ENCODE measurements around the gene ASCL3.
"Not testable (repeated sequence)": the region's sequence is repeated elsewhere in the genome, so short reads cannot be mapped to it uniquely, and the experiment has no call there.

ASCL3 gene

DNA sequence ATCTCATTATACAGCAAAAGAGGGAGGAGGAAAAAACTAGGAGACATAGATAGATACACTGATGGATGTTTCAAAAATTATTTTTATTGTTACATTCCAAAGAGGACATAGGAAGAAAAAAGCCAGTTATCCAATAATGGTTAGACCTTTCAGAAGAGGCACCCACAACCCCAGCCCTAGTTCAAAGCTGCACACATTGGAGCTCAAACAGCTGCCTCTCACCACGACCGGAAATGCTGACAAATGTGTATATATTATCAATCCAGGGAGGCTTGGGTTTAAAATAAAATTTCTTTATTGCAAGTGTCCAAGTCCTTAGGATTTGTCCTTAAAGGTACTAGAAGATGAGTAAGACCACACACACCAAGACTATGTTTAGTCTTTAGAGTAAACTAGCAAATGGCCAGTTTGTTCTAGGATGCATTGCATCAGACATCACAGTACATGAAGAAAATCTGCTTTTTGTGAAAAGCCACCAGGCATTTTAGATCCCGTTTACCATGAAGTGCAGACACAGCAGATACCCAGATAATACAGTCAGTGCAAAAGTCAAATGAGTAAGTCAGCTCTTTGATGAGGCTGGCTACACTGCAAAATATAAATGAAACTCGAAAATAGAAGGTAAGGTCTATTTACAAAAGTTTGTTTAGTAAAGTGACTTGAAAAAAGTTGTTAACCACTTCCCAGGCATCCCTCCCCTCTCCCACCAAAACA is 4.6 kb upstream of the ASCL3 start:
- no peak for DNase-seq

DNA sequence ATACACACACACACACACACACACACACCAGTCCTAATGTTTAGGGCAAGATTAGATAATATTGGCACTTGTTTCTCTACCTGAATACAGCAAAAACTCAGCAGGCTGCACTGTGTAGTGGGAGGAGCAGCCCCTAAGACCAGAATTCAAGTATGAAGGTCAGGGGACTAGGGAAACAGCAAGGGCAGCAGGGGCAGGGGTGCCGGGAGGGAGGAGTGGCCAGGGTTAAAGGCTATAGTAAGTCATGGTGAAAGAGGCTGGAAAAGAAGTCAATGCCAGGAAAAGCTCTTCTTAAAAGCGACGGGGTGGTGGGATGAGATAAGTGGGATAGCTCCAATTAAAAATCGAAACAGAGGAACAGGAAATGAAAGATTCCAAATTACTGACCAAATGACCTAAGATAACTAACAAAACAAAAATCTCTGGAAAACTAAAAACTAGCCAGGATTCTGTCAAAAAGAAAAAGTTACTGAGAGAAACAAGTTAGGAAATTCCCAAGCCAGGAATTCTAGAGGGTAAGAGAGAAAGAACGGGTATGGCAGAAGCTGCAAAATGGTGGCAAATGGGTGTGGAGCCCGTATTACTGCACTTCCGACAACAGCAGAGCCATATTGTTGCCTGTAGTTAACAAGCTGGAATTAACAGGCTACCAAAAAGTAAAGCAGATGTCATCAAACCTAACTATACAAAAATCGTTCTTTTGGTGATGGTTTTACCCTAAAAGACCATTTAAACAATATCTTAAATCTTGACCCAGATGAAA is 1.3 kb downstream of the ASCL3 start:
- DNase-seq, result no peak

DNA sequence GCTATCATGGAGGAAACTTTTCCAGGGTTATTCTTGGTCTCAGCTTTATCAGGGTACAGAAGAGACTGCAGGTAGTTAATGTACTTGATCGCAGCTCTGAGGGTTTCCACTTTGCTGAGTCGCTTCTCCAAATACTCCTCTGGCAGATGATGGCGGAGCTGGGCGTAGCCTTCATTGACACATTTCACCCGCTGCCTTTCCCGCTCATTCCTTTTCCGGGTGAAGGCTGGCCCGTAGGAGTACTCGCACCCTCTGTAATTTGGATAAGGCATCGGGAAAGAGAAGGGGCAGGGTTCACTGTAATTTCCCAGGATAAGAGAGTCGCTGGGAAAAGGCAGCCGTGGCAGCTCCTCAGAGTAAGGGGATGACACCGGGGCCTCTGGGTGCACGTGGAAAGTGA is 5.2 kb downstream of the ASCL3 start:
- DNase-seq, result no peak

GRCh38 chr11:8937159-8937558 is 5.7 kb downstream of the ASCL3 start:
- DNase-seq, result no peak

DNA sequence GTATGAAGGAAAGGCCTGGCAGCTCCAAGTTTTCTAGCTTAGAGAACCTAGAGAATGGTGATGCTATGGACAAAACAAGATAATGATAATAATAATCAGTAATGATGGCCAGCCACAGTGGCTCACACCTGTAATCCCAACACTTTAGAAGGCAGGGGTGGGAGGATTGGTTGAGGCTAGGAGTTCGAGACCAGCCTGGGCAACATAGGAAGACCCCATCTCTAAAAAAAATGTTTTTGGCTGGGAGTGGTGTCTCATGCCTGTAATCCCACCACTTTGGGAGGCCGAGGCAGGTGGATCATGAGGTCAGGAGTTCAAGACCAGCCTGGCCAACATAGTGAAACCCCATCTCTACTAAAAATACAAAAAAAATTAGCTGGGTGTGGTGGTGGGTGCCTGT is 7.0 kb downstream of the ASCL3 start:
- not testable (repeated sequence) for DNase-seq

- DNase-seq, result no peak
Observed at GRCh38 chr11:8934742-8935488, 7.9 kb downstream of the ASCL3 start.

- DNase-seq, result no peak
Observed at GRCh38 chr11:8933931-8934330, 8.9 kb downstream of the ASCL3 start.

DNA sequence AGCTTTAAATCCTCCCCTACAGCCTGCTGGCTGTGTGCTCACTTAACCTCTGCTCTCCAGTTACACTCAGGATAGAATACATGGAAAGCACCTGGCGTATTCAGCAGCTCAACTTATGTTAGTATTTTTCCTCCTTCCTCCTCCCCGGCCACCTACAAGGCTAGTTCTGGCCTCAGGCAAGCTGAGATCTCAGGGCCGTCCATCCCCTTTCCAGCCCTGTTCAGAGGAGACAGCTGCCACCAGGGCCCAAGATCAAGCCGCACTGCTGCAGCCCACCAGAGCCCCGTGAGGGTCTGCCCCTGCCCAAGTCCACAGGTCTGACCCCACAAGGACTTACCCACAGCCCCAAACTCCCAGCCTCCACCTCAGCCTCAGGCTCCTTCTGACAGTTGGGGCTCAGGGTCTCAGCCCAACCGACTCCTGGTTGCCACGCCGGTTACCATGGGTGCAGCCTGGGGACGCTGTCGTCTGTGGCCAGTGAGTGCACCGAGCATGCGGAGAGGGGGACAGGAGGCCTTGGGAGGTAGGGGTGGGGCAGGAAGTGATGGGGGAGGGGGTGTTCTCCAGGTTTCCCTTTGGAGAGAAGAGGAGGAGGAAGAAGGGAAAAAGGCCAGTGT is 10.1 kb downstream of the ASCL3 start, which contains the start of gene C11orf16:
C11orf16 (minus strand) TSS at position 384 of the 617 bp plus-strand sequence. CDS start 639 bp downstream, outside the sequence.
- DNase-seq, result no peak

DNA sequence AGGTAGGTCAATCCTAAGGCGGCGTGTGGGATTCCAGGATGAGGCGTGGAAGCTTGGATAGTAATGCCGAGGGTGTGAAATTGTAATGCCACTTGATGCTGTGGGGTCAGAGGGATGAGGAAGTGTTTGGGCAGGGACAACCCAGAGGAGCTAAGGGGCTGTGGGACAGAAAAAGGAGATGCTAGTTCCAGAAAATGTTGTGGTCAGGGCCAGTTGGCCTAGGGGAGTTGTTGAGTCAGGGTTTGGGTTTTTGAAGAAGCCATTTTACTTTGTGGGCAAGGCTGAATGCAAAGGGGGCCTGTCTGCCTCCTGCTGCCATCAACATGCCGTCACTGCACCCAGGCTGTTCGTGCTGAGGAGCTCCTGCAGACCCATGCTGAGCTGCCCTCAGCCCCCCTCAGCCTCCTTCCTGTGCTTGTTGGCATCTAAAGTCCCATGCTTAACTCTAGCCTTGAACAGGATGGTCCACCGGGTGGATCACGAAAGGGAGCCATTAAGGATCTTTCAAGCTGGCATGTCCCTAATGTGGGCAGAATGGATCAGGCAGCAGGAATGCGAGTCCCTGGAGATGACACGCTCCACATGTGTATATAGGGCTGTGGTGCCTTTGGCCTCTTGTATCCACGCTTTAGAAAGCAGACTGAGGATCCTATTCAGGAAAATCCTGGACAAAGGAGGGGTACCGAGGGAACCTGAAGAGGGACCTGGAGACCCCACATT is 12.2 kb downstream of the ASCL3 start:
- DNase-seq, result no peak

DNA sequence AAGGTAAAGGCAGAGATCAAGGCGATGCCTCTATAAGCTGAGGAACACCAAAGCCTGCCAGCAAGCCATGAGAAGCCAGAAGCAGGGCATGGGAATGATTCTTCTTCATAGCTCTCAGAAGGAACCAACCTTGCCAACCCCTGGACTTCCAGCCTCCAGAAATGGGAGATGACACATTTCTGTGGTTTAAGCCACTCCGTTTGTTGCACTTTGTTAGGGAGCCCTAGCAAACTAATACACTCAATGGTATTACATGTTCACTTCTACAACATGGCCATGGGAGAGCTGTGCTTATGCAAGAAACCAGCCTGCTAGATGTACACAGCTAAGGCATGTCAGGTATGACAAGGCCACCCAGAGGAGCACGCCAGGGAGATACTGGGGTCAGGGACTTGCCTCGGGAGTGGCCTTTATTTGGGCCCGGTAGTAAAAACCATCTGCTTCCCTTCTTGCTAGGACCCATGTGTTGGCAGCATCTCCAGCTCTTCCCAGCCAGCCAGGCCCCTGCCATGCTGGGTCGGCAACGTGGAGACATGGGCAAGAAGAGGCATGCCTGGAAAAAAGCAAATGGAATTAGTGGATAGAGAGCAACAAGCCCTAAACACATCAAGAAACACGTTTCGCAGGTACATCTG is 13.7 kb downstream of the ASCL3 start:
- DNase-seq, result no peak

DNA sequence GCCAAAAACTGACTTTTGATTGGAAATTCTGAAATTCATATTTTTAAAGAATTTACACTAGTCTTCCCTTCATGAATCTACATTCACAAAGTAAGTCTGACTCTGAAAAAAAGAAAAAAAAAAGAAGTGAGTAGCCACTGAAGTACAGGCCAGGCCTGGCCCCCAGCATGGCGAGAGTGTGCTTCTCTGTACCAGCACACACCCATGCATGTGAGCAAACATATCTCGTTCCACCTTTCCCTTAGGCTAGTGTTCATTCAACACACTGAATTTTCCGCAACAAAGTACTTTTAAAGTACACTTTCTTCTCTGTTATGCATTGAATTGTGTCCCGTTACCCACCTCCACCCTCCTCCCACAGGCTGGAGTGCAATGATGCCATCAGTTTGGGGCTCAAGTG is 14.6 kb downstream of the ASCL3 start:
- no peak for DNase-seq

DNA sequence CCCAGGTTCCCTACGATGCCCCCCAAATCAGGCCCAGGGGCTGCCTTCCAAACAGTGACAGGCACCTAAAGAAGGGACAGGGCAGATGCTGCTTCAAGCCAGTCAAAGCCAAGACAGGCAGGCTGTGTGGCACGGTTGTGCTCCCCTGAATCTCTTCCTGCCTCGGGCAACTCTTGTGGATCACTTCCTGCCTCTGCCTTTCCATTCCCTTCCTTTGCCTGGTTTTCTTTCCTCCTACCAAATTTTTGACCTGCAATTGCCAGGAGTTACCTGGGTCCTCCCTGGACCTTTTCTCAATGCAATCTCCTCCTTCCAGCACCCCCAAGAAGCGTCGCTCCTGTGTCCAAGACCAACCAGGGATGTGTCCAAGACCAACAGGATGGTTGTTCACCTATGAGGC is 15.6 kb downstream of the ASCL3 start:
- DNase-seq, result no peak

DNA sequence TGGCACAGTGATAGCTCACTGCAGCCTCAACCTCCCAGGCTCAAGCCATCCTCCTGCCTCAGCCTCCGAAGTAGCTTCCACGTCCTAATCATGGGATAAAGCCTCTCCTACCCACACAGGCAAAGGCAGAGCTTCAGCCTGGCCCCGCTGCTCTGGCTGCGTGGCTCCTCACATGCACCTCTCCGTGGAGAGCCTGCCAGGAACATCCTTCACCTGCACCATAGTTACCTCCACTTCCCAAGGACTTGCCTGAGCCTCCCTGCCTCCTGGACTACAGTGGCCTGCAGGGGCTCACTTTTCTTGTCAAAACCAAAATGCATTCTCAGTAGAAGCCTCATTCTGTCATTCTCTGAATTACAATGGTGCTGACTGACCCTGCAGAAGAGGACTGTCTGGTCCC is 16.6 kb downstream of the ASCL3 start:
- no peak for DNase-seq

DNA sequence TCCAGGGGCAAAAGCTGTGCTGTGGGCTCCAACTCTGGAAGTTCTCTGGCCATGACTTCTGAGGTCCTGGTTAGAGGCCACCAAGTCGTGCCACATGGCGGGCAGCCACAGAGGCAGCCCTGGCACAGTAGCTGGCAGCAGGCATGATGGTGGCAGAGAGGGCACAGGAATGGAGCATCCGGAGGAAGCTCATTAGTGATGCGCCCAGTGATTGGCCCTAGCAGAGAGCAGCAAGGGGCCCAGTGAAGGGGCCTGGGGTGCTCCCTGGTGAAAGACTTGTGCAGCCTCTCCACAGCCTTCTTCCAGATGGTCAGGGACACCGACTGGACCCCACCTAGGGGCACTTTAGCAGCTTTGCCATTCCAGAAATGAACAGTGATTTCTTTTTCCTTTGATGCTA is 17.1 kb downstream of the ASCL3 start:
- no peak for DNase-seq

DNA sequence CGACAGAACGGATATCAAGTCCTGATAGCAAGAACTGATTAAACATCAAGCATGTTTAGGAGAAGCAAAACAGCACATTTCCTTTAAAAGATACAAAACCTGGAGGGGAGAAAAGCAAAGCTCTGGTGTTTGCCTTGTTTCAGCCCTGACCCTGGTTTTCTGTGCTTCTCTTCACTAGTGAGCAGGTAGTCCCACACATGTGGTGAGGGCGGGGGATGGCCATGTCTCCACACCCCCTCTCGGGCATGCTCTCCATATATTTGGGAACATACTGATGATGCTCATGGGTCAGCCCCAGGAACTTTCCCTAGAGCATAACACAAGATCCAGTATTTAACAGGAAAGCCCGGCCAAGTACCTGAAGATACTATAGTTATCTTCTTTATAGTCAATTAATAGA is 20.1 kb downstream of the ASCL3 start:
- no peak for DNase-seq

- DNase-seq, result no peak
Observed at GRCh38 chr11:8917157-8917825, 25.5 kb downstream of the ASCL3 start.

DNA sequence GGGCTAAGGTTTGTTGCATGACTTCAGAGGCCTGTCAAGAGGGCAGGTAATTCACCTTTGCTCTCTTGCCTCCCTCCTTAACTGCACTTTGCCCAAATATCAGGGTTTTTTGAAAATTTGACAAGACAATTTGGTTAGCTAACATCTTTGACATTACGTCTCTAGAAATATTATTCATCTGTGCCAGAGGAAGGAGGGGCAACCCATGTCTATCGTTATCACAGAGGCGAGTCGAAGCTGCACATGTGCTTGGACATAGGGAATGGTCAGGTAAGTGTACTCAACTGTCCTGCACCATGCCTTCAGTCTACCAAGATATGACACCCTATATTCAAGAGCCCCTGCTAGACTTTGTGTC is 28.2 kb downstream of the ASCL3 start:
- no peak for DNase-seq

- peak; percentile 38 to 50 for DNase-seq
Observed at GRCh38 chr11:8913961-8914660, 28.7 kb downstream of the ASCL3 start.

GRCh38 chr11:8911029-8911823 is 31.6 kb downstream of the ASCL3 start, which contains the start of gene AKIP1:
Gene AKIP1 (plus strand): TSS chr11:8911189. CDS start chr11:8911450, 261 bp downstream.
- peak; percentile 86 to 93 for DNase-seq

DNA sequence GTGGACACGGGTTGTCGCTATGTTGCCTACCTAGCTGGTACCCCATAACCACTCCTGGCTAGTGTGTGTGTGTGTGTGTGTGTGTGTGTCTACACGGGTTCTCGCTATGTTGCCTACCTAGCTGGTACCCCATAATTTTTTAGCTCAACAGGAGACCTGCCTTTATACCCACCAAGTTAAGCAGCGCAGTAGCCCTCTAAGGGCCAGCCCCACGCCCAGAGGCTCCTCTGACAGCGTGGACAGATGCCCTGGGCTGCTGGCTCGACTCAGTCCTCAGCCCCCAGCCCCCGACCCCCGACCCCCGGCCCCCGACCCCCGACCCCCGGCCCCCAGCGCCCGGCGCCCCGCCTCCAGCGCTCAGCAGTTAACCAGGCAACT is 32.2 kb downstream of the ASCL3 start:
- DNase-seq, result no peak
